A549 (cell line): ENCODE results near the gene DNM3. TPM values are rescaled to one million over a fixed set of nuclear protein-coding genes. Genes with fewer than 3 reads are reported as not detected.

Source experiments
- ATAC-seq, 2 experiments: fragments of 200-7000 bp in 1 of 2; fragments of >200 bp in 1 of 2; cut with Nextera tagmentation in 1 of 2; cut with Tn5 transposase in 1 of 2; 3 replicates each; pipeline versions ENCODE4 v1.8.0 to v1.9.1; 2018 to 2020; ENCODE audit warnings: mild to moderate bottlenecking in 1 of 2, moderate library complexity in 1 of 2
- CTCF ChIA-PET: fragments of 300-600 bp; sonication (Branson Sonifier 250); formaldehyde crosslinking; extraction: SDS; loops from one replicate; lab custom pipeline; 2021; ENCODE audit warnings: antibody characterized with exemption, inconsistent platforms; lab: Yijun Ruan, JAX
- POLR2A ChIA-PET: fragments of 350-600 bp; formaldehyde crosslinking; extraction: SDS; loops from one replicate; lab custom pipeline; 2021; ENCODE audit warnings: antibody characterized with exemption, inconsistent platforms; lab: Yijun Ruan, JAX
- DNase-seq, 2 experiments: peaks; one replicate each; pipeline versions ENCODE4 v3.0.0 to v3.0.0-alpha.2; 2011 to 2016; ENCODE audit warnings: low read depth in 1 of 2, low spot score in 1 of 2
- FAIRE-seq: peaks from 2 replicates; lab custom pipeline; 2011; peaks lifted over from hg19 to GRCh38; lab: Jason Lieb, UNC
- H3K27ac ChIP-seq, 2 experiments: fragments of >200 bp; sonication (Bioruptor Twin); formaldehyde crosslinking; 3 replicates each; pipeline ENCODE4 v1.5.1; 2016 to 2017
- H3K4me1 ChIP-seq: fragments of >200 bp; sonication (Bioruptor Twin); formaldehyde crosslinking; 3 replicates; pipeline ENCODE4 v1.6.1; 2016
- H3K4me2 ChIP-seq: fragments of >200 bp; sonication (Bioruptor Twin); formaldehyde crosslinking; 3 replicates; pipeline ENCODE4 v1.6.1; 2016
- H3K4me3 ChIP-seq: fragments of >200 bp; sonication (Bioruptor Twin); formaldehyde crosslinking; 3 replicates; pipeline ENCODE4 v1.5.1; 2016
- H3K9me3 ChIP-seq: fragments of >200 bp; sonication (Bioruptor Twin); formaldehyde crosslinking; 3 replicates; pipeline ENCODE4 v1.6.1; 2016
- CBX2 ChIP-seq: fragments of 200-600 bp; sonication (generic); IDR thresholded peaks from 2 replicates; pipeline ENCODE4 v1.6.1; 2016; ENCODE audit warnings: low read depth, mild to moderate bottlenecking, borderline replicate concordance
- CTCF ChIP-seq: fragments of >200 bp; sonication (Bioruptor Twin); formaldehyde crosslinking; IDR thresholded peaks from 3 replicates; pipeline ENCODE4 v1.5.1; 2016
- E2F6 ChIP-seq: IDR thresholded peaks from 2 replicates; pipeline ENCODE4 v1.6.1; 2012; ENCODE audit warnings: low read depth, borderline replicate concordance
- ESRRA ChIP-seq: fragments of 150-350 bp; IDR thresholded peaks from 2 replicates; pipeline ENCODE4 v1.6.1; 2014; ENCODE audit warnings: mild to moderate bottlenecking, low read length, borderline replicate concordance
- FOSB ChIP-seq: fragments of 250-450 bp; sonication (Bioruptor Pico); IDR thresholded peaks from 2 replicates; pipeline ENCODE4 v1.5.0; 2020; ENCODE audit warnings: mild to moderate bottlenecking, moderate library complexity
- FOSL2 ChIP-seq, 2 experiments: fragments of 450-650 bp in 1 of 2; fragments of >200 bp in 1 of 2; sonication (Bioruptor Twin) in 1 of 2; formaldehyde crosslinking; IDR thresholded peaks; 2 replicates each; pipeline versions ENCODE4 v1.5.0 to v1.6.1; 2016 to 2020; ENCODE audit warnings: mild to moderate bottlenecking in 1 of 2, moderate library complexity in 1 of 2
- HOXA7 ChIP-seq: fragments of 250-450 bp; sonication (Bioruptor Pico); IDR thresholded peaks from 2 replicates; pipeline ENCODE4 v1.5.0; 2020; ENCODE audit warnings: mild to moderate bottlenecking, moderate library complexity
- HOXB5 ChIP-seq: fragments of 250-450 bp; sonication (Bioruptor Pico); IDR thresholded peaks from 2 replicates; pipeline ENCODE4 v1.5.0; 2020; ENCODE audit warnings: mild to moderate bottlenecking, moderate library complexity
- JUN ChIP-seq, 2 experiments: fragments of >200 bp; sonication (Bioruptor Twin); formaldehyde crosslinking; IDR thresholded peaks; 2 replicates in 1 of 2; 3 replicates in 1 of 2; pipeline ENCODE4 v1.6.1; 2016 to 2017
- KDM5A ChIP-seq: fragments of 200-600 bp; sonication (generic); IDR thresholded peaks from 2 replicates; pipeline ENCODE4 v1.6.1; 2016; ENCODE audit warnings: antibody characterized with exemption, mild to moderate bottlenecking
- NPAS2 ChIP-seq: fragments of 250-450 bp; sonication (Bioruptor Pico); IDR thresholded peaks from 2 replicates; pipeline ENCODE4 v1.8.0; 2022; ENCODE audit warnings: mild to moderate bottlenecking, moderate library complexity, borderline replicate concordance
- POLR2AphosphoS2 ChIP-seq: conservative IDR thresholded peaks from 2 replicates; pipeline ENCODE4 v1.6.1; 2012; ENCODE audit warnings: low read length, improper control_type of control experiment, inconsistent platforms
- RAD21 ChIP-seq, 2 experiments: fragments of >200 bp in 1 of 2; sonication (Bioruptor Twin) in 1 of 2; formaldehyde crosslinking in 1 of 2; IDR thresholded peaks in 1 of 2; conservative IDR thresholded peaks in 1 of 2; 2 replicates in 1 of 2; 3 replicates in 1 of 2; pipeline ENCODE4 v1.6.1; 2012 to 2018; ENCODE audit warnings: inconsistent platforms in 1 of 2
- RCOR1 ChIP-seq: fragments of 150-350 bp; IDR thresholded peaks from 2 replicates; pipeline ENCODE4 v1.6.1; 2014; ENCODE audit warnings: antibody characterized with exemption, low read length, low read depth
- RNF2 ChIP-seq: fragments of 200-600 bp; sonication (generic); IDR thresholded peaks from 2 replicates; pipeline ENCODE4 v1.6.1; 2016; ENCODE audit warnings: low read depth, mild to moderate bottlenecking, antibody characterized with exemption, moderate library complexity, borderline replicate concordance
- SMC3 ChIP-seq: fragments of >200 bp; sonication (Bioruptor Twin); formaldehyde crosslinking; IDR thresholded peaks from 3 replicates; pipeline ENCODE4 v1.6.1; 2018; ENCODE audit warnings: inconsistent platforms
- TFCP2L1 ChIP-seq: fragments of 250-450 bp; sonication (Bioruptor Pico); IDR thresholded peaks from 2 replicates; pipeline ENCODE4 v1.5.0; 2021; ENCODE audit warnings: mild to moderate bottlenecking
- ZC3H11A ChIP-seq: fragments of 450-650 bp; IDR thresholded peaks from 2 replicates; pipeline ENCODE4 v1.6.1; 2014; ENCODE audit warnings: antibody characterized with exemption, mild to moderate bottlenecking
- ZNF302 ChIP-seq: fragments of 250-450 bp; sonication (Bioruptor Pico); IDR thresholded peaks from 2 replicates; pipeline ENCODE4 v1.9.0; 2021; ENCODE audit warnings: inconsistent platforms, mild to moderate bottlenecking, moderate library complexity
- WGBS: methylation state at CpG from one replicate; pipeline ENCODE4 v1.1.6; 2017; ENCODE audit errors: missing lambda C conversion rate; 5-methylcytosine and 5-hydroxymethylcytosine counted together
- polyA plus RNA-seq, 4 experiments: library from polyadenylated mRNA; depleted of rRNA in 3 of 4; stranded (reverse); fragments of >200 nt; fragmentation: RNase III in 1 of 4; extraction: RNeasy Plus Mini Kit Qiagen cat#74134 plus additional on column Dnase treatment in 1 of 4; gene quantifications; 2 replicates in 3 of 4; 3 replicates in 1 of 4; pipeline ENCODE4 v1.2.3, GENCODE V29; 2011 to 2017
- TF ChIP-seq, protein P1 (sequence below): fragments of 250-450 bp; sonication (Bioruptor Pico); IDR thresholded peaks from 2 replicates; pipeline ENCODE4 v1.5.0; 2021; ENCODE audit warnings: mild to moderate bottlenecking, moderate library complexity, borderline replicate concordance

Gene DNM3
- polyA plus RNA-seq, 2 of the 4 experiments (the other 2 are of a cell fraction) = 0.57 to 1.5 TPM

DNA sequence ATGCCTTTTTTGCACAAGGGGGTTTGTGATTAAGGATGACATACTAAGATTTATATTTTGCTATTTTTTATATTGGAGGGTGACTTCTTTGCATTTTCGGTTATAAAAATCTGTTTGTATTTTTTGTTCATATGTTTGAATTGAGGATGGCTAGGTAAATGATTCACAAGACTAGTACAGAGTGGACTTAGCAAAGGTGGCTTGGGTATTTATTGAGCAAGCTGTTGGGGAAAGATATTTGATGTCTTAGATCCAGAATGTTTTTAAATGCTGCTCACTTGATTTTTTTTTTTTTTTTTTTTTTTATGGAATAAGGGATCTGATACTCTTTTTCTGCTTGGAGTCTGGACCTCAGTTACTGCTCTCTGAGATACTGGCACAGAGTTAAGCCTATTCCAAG is 100.6 kb downstream of the DNM3 start:
- ChIA-PET CTCF (no interaction called here), POLR2A (no interaction called here)
- no peak overlapping the region for H3K4me3 ChIP-seq
- FAIRE-seq = no peak
- no peak for ATAC-seq
- no peaks in the 10 kb centered on the region; the same call in 2 of the 3 replicates for H3K4me1 ChIP-seq
- no peak for DNase-seq
- no peaks in the 10 kb centered on the region for H3K9me3 ChIP-seq
- TF ChIP-seq CBX2 (no peak), NPAS2 (CRISPR knock-in tag) (no peak), FOSL2 (IDR thresholded peaks at IDR 0.05) (no peak), FOSL2 (CRISPR knock-in tag; IDR thresholded peaks at IDR 0.05) (no peak), RNF2 (no peak), POLR2AphosphoS2 (no peak), ZNF302 (CRISPR knock-in tag) (no peak), SMC3 (no peak), E2F6 (no peak), FOSB (no peak), JUN (IDR thresholded peaks at IDR 0.05) (no peak), HOXA7 (CRISPR knock-in tag) (no peak), TFCP2L1 (CRISPR knock-in tag) (no peak), RCOR1 (no peak), CTCF (no peak), ESRRA (no peak)
- TF ChIP-seq, protein P1, sequence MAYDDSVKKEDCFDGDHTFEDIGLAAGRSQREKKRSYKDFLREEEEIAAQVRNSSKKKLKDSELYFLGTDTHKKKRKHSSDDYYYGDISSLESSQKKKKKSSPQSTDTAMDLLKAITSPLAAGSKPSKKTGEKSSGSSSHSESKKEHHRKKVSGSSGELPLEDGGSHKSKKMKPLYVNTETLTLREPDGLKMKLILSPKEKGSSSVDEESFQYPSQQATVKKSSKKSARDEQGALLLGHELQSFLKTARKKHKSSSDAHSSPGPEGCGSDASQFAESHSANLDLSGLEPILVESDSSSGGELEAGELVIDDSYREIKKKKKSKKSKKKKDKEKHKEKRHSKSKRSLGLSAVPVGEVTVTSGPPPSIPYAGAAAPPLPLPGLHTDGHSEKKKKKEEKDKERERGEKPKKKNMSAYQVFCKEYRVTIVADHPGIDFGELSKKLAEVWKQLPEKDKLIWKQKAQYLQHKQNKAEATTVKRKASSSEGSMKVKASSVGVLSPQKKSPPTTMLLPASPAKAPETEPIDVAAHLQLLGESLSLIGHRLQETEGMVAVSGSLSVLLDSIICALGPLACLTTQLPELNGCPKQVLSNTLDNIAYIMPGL (CRISPR knock-in tag) = no peak
- H3K27ac ChIP-seq = no peak overlapping the region
- 49% methylated on average over 1 of the region's 1 CpG for WGBS
- no peak overlapping the region for H3K4me2 ChIP-seq

DNA sequence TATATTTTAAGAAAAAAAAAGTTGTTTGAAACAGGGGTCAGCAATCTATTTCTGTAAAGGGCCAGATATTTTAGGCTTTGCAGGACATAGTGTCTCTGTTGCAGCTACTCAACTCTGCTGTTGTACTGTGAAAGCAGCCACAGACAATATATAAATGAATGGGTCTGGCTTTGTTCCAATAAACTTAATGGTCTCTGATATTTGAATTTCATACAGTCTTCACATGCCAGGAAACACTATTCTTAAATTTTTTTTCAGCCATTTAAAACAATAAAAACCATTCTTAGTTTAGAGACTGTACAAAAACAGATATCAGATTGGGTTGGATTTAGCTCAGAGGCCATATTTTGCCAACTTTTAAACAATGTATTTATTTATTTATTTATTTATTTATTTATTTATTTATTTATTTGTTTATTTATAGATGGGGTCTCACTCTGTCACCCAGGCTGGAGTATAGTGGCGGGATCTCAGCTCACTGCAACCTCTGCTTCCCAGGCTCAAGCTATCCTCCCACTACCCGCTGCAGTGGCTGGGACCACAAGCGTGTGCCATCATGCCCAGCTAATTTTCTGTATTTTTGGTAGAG is 102.8 kb downstream of the DNM3 start:
- no peak for FAIRE-seq
- H3K4me3 ChIP-seq = no peak overlapping the region
- ChIA-PET POLR2A (no interaction called here), CTCF (interaction anchor here (1.2 kb wide), 1 partner anchor 9 kb away, joined by 3 read pairs; no protein-coding TSS in a partner anchor)
- H3K4me1 ChIP-seq = no peaks in the 10 kb centered on the region; the same call in 2 of the 3 replicates
- 87% methylated on average over 3 of the region's 3 CpGs for WGBS
- no peak for ATAC-seq
- no peak overlapping the region for H3K4me2 ChIP-seq
- H3K27ac ChIP-seq = no peak overlapping the region
- H3K9me3 ChIP-seq = no peaks in the 10 kb centered on the region
- TF ChIP-seq RAD21 (conservative IDR thresholded peaks at IDR 0.05 in 1 of 2, IDR thresholded peaks at IDR 0.05 in 1 of 2) (no peak), KDM5A (no peak), HOXB5 (CRISPR knock-in tag) (no peak), ZC3H11A (peak; percentile 82)
- no peak for DNase-seq
